ENCODE data around the gene PLA2G6.

- TF ChIP-seq POLR2AphosphoS5 (IDR thresholded peaks at IDR 0.05; ENCODE audit: low read depth, low read length) (no peak), POLR2A (IDR thresholded peaks at IDR 0.05; ENCODE audit: low read depth, low read length) (no peak), TAF1 (IDR thresholded peaks at IDR 0.05; ENCODE audit: low read depth, low read length) (no peak)
Observed at GRCh38 chr22:38213990-38214301, 32.3 kb upstream of the PLA2G6 start.
